HG03439 (cell line): ENCODE measurements around the gene GRID2.
"Not testable (repeated sequence)": the region's sequence is repeated elsewhere in the genome, so short reads cannot be mapped to it uniquely, and the experiment has no call there.

ENCODE experiments used
- ATAC-seq: cut with Tn5 transposase; IDR thresholded peaks from one replicate; pipeline ENCODE4 v1.9.1; 2021; ENCODE audit warnings: mild to moderate bottlenecking, moderate library complexity; ENCODE audit not compliant: unreplicated experiment

The GRID2 gene

DNA sequence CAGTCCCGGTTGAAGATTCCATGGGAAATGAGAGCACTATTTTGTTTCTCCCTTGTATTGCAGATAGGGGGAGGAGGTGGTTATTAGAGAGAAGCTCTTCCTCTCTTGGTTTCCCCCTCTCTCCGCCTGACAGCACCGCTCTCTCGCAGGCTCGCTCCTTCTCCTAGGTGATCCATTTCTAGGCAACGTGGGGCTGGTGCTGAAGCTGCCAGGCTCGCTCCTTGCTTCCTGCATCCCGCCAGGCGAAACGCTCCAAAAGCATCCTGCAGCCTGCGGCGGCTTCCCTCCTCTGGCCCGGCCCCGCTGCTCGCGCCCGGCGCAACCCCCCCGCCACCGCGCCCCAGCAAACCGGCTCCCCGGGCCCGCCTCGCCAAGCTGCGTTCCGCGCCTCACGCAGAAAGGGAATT, at the start of gene GRID2:
GRID2 (plus strand) TSS at position 346 of the 407 bp plus-strand sequence.
- ATAC-seq, result no peak

DNA sequence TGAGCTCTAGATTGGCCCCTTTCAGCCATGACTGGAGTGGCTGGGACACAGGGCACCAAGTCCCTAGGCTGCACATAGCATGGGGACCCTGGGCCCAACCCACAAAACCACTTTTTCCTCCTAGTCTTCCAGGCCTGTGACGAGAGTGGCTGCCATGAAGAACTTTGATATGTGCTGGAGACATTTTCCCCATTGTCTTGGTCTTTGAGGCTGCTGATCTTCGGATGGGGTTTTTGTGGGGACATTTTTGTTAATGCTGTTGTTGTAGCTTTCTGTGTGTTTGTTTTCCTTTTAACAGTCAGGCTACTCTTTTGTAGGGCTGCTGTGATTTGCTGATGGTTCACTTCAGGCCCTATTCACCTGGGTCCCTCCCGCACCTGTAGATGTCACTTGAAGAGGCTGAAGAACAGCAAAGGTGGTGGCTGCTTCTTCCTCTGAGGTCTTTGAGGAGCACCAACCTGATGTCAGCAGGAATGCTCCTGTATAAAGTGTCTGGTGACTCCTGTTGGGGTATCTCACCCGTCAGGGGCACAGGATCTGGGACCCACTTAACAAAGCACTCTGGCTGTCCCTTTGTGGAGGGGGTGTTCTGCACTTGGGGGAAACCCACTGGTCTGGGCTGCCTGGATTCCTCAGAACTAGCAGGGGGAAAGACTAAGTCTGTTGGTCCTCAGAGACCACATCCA, 49.6 kb upstream of the GRID2 start:
- no peak for ATAC-seq

DNA sequence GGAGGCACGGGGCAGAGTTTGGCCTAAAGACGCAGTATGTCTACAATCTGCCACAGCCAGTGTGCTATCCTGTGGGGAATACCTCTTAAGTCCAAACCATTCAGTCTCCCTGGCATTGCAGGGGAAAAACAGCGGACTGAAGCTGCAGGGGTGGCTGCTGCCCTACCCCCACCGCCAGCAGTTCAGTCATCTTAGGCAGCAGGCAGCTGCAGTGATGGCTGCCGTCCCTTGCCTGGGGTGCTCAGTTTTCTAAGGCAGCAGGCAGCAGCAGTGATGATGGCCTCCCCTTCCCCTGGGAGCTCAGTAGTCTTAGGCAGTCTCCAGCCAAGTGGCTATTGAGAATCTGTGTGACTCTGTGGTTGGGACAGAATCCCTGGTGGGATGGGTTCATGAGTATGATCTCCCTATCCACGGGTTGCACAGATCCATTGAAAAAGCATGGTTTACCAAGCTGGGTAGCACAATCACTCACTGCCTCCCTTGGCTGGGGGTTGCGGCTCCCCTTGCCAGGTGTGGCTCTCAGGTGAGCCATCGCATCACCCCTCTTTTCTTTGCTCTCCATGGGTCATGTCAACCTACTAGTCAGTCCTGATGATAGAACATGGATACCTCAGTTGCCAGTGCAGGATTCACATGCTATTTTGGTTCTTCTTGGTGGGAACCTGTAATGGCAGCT, 48.9 kb upstream of the GRID2 start:
- ATAC-seq, result no peak

DNA sequence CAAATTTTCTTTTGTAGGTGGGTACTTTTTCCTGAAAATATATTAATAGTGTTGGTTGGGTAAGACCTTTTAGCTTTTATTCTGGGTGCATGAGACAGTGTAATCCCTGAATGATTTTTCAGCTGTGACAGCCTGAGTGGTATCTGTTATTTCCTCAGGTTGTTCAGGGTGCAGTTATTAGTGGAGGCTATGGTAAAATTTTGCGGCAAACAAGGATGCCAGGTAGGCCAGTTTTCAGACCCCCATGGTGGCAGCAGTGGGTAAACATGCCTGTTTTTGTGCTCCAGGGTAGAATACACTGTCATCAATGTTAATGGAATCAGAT, 47.9 kb upstream of the GRID2 start:
- ATAC-seq, result no peak

DNA sequence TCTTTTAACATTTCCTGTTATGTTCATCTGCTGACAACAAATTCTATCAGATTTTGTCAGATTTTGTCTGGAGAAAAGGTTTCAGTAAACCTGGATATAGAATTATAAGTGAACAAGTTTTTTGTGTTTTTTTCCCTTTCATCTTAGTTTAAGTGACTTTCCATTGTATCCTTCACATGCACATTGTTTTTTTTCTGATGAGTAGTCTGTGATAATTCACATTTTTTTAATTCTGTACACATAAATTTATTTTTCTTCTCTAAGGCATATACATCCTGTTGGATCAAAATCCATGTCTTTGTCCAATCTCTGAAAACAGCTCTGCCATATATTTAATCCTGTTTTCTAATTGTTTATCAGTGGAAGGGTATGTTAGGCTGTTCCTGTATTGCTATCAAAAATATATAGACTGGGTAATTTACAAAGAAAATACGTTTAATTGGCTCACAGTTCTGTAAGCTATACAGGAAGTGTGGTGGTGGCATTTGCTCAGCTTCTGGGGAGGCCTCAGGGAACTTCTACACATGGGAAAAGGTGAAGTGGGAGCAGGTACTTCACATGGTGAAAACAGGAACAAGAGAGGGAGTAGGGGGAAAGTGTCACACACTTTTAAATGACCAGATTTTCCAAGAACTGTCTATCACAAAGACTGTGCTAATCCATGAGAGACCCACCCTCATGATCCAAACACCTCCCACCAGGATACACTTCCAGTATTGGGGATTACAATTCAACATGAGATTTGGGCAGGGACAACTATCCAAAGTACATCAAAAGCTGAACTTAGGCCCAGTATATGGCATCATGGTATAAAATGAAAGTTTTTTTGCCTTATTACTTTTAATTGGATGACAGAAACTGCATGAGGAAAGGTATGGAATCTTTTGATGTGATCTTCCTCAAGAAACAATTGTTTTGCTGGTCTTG, 45.6 kb upstream of the GRID2 start:
- no peak for ATAC-seq

DNA sequence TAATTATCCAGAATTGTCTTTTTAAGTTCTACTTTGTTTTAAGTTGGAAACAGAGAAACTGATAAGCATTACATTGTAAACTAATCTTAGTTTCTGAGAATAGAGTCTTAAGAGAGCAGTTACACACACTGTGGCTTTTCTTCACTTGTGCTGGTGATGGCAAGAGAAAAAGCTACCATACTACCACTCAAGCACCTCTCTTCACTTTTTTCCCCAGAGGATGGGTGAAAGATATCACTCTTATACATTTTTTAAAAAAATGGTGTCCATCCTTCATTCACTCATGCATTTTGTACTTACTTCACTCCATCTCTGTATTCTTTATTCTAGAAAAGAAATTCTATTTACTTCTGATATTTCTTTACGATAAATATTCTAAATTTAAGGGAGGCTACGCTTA, 42.5 kb upstream of the GRID2 start:
- no peak for ATAC-seq

DNA sequence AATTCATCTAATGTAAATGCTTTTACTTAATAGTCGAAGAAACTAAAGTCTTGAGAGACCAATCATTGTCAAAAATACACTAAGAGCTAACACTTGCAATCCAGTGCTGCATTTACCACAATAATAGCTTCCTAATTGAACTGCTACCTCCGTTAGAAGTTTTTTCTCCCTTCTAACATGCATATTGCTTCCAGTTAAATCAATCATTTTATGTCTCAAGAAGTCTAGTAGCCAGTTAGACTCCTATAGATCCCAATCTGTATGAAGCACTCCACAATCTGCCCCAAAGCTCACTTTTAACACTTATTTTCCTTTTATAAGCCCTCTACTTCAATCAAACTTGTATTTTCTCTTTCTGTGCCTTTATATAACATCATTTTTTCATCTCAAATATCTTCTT, 41.4 kb upstream of the GRID2 start:
- ATAC-seq, result no peak

DNA sequence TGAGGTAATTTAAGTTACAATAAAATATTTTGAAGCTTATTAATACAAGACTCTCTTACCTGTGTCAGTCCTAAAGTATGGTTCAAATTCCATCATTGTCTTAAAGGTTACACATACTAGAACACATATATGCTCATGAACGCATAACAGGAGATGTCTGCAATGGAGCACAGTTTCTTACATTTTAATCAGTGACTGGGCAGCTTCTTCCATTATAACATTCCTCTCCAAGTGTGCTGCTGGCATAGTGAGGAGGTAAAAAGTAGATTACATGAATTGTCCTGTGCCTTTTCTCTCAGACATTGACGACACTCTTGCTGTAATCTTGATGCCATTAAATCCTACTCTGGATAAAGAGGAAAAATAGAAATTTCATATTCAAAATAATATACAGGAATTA, 40.8 kb upstream of the GRID2 start:
- ATAC-seq, result no peak

DNA sequence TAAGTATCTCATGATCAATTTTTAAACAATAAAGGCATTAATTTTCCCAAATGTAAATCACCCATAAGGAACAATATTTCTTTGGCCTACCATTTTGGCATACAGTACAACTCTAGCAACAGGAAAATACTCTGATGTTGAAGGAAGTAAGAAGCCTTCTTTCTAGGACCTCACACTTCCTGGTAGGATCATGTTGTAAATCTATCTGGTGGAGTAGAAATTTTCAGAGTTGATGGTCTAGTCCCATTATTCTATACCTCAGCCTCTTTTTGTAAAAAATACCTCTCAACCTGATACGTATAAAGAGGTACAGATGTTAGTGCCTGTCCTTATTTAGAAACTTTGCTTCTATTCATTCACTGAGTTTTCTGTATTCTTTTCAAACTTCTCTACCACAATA, 40.2 kb upstream of the GRID2 start:
- ATAC-seq, result no peak

DNA sequence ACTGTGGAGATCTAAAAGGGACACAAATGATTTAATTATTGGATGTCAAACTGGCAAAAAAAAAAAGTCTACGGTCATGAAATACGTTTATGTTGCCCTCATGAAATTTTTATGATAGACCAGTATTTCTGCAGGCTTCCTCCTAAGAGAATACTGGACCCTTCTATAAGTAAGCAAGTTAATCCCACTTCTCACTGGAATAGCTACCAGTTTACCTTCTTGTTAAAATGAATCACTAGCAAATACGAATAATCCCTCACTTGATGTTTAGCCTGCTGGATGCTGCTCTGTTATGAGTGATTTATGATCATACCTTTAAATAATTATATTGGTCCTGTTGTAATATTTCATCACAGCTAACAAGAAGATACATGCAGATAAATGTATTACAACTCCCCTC, 39.6 kb upstream of the GRID2 start:
- no peak for ATAC-seq

DNA sequence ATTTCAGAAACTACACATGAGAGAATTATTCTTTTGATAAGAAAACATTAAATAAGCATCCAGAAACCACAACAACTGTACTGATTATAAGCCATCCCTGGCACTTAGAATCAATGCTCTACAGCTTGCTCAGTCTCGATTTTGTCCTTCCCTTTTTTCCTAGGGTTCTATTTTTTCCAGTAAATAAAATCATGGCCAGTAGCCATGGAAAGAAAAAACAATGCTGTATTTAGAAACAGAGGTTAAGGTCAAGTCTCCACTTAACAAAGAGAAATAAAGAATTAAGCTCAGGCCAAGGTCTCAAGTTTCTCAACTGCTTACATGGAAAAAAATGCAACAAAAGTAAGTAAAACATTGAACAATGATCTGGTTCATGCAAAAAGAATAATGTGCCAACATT, 38.7 kb upstream of the GRID2 start:
- no peak for ATAC-seq

DNA sequence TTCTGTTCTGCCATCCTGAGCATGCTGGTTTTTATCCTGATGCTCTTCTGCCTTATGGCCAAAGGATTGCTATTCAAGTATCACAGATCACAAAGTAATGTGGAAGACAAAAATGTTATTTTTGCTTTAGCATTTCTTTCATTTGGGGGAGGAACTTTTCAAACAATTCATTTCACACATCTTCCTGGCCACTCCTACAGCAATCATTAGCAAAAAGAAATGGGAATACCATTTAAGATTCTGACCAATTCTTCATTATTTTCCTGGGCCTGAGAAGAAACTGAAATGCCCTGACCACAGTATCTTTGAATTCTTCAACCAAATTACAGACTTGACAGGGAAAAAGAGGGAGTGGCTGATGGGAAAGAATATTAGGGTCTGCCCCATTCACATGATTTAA, 38.0 kb upstream of the GRID2 start:
- no peak for ATAC-seq

DNA sequence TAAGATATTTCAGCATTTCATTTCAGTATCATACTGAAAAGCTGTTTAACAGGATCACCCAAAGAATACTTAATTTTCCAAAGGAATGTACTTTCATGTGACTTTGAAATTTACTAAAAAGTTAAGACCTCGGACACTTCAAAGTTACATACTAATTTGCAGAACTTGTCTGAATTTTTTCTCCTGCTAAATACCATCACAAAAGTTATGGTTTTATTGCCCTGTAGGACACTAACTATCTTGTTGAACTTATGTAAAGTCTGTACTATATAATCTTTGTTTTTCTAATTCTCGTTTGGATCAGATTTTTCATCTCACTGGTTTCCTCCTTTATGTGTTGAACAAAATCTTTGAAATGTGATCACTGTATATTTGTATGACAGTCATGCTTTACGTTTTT, 37.2 kb upstream of the GRID2 start:
- no peak for ATAC-seq

DNA sequence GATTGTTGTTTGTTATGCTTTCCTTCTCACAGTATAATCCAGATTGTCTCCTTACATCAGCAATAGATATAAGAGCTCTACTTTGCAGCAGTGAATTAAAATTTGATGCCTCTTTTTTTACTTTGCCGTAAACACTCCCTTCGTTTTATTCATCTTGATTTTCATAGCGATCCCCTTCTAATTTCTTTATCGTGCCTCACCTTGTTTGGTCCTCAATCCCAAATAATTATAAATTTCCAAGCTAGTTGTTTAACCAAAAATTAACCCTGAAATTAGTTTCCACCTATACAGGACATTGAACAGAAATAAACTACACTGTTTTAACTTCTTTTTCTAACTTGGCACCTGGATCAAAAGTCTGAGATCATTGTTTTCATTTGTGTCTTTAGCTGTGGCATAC, 35.1 kb upstream of the GRID2 start:
- ATAC-seq, result no peak

DNA sequence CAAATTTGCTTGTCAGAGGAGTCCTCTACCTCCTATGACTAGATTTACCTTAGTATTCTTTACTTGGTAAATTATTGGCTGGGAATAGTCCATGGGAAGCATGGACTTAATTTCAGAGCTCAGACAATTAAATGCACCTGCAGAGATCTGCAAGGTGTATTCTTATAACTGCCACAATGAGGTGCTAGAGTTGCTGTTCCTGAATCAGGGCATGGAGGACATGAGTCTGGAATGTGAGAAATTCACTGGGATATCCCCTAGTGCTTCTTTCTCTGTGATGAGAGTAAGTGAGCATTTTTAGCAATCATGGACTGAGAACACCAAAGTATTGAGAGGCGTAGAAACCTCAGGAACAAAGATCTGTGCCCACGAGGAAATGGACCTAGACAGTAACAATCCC, 32.9 kb upstream of the GRID2 start:
- ATAC-seq, result no peak

DNA sequence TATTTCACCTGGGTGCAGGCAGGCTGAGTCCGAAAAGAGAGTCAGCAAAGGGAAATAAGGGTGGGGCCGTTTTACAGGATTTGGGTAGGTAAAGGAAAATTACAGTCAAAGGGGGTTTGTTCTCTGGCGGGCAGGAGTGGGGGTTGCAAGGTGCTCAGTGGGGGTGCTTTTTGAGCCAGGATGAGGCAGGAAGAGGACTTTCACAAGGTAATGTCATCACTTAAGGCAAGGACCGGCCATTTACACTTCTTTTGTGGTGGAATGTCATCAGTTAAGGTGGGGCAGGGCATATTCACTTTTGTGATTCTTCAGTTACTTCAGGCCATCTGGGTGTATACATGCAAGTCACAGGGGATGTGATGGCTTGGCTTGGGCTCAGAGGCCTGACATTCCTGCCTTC, 32.2 kb upstream of the GRID2 start:
- ATAC-seq, result not testable (repeated sequence)

DNA sequence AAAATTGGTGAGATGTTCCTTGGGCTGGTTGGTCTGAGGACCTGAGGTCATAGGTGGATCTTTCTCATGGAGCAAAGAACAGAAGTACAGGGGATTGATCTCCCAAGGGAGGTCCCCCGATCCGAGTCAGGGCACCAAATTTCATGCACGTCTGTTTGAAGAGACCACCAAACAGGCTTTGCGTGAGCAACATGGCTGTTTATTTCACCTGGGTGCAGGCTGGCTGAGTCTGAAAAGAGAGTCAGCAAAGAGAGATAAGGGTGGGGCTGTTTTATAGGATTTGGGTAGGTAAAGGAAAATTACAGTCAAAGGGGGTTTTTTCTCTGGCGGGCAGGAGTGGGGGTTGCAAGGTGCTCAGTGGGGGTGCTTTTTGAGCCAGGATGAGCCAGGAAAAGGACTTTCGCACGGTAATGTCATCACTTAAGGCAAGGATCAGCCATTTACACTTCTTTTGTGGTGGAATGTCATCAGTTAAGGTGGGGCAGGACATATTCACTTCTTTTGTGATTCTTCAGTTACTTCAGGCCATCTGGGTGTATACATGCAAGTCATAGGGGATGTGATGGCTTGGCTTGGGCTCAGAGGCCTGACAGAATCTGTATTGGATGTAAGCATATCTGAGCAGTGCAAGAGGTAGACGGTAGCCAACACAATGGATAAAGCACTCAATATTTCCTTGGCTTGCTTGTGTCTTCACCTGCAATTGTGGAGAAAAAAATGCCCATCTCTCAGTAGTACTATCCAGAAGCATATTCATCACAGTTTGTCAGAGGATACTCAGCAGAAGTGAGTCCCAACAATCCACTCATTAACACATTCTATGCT, 26.5 kb upstream of the GRID2 start:
- ATAC-seq, result not testable (repeated sequence)

DNA sequence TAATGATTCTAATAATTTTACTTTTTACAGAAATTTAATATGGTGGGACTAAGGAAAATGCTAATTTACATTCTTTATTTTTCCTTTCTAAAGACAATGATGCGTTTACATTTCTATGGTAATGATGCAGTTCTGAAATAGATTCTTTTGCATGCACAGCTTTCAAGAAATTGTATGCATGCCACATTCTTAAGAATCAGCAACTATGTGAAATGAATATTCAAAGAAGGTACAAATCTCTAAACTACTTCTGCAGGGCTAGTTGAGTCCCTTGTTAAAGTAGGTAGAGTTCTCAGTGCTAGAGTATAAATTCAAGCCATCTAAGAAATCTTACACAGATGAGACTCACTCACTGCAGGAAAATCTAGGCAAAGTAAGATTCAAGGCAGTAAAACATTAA, 24.5 kb upstream of the GRID2 start:
- no peak for ATAC-seq

DNA sequence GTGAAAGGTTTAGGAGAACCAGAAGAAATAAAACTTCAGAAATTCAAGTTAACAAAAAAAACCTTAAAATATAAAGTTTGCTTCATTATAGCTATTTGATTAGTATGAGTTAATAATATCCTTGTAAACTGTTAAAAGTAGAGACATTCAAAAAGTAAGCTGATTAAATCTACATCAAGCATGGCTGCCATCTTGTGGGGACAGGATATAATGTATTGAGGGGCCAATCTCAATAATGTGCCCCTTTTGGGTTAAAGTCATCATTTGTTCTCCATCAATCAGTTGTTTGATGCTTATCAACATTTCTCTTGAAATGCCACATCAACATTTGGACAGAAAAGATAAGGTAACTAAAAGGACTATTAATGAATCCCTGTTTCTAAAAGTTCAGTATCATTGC, 4.6 kb upstream of the GRID2 start:
- ATAC-seq, result no peak

DNA sequence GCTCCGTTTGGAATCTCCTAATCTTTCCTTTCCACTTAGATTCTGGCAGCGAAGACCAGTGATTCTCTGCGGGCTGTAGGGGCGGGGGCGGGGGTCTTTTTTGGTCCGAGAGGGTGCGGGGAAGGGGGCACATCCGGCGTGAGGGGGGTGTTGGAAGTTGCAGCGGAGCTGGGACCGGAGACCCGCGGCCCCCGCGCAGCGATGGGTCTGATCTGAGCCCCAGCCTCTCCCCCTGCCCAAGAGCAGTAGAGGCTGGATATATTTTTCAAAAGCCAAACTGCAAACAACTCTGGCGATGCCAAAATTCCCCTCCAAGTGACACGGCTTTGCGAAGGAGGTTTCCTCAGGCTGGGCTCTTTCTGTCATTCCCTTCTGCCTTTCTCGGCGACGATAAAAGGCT, 355 bp downstream of the GRID2 start:
- no peak for ATAC-seq

DNA sequence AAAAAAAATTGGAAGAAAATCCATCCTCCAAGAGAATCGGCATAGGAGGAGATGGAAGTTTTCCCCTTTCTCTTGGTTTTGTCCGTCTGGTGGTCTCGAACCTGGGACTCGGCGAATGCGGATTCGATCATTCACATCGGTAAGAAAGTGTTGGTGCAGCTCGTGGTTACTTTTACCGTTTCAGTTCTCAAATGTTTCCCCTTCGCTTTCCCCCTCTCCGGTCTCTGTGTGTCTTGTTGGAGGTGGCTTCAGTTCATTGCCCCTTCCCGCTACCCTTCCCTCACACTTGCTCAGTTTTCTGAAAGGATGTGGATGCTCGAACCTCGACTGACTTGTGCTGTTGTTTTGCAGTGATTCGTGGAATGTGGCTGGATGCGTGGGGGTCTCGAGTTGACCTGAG, 840 bp downstream of the GRID2 start:
- no peak for ATAC-seq
